ENCODE data around the gene TCFL5. TPM values are rescaled to one million over a fixed set of nuclear protein-coding genes. Genes with fewer than 3 reads are reported as not detected.

TCFL5 gene
- total RNA-seq, 4 donors from 2014 or later: 5.3 to 20.0 (median 14.2) TPM

GRCh38 chr20:62887860-62888239 lies 26.2 kb upstream of the TCFL5 start:
- H3K36me3 ChIP-seq: no peaks in the 10 kb centered on the region
- no peak overlapping the region for H3K4me3 ChIP-seq
- DNase-seq: no peak
- intact Hi-C loops (cut with DNase I; ENCODE audit: low total_unique reads): no loop called here
- TF ChIP-seq, protein P1, sequence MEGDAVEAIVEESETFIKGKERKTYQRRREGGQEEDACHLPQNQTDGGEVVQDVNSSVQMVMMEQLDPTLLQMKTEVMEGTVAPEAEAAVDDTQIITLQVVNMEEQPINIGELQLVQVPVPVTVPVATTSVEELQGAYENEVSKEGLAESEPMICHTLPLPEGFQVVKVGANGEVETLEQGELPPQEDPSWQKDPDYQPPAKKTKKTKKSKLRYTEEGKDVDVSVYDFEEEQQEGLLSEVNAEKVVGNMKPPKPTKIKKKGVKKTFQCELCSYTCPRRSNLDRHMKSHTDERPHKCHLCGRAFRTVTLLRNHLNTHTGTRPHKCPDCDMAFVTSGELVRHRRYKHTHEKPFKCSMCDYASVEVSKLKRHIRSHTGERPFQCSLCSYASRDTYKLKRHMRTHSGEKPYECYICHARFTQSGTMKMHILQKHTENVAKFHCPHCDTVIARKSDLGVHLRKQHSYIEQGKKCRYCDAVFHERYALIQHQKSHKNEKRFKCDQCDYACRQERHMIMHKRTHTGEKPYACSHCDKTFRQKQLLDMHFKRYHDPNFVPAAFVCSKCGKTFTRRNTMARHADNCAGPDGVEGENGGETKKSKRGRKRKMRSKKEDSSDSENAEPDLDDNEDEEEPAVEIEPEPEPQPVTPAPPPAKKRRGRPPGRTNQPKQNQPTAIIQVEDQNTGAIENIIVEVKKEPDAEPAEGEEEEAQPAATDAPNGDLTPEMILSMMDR (IDR thresholded peaks at IDR 0.05): no peak
- no peak for TF ChIP-seq POLR2A (IDR thresholded peaks at IDR 0.05)
- no peak overlapping the region for H3K27ac ChIP-seq
- H3K27me3 ChIP-seq: no peaks in the 10 kb centered on the region
- H3K9me3 ChIP-seq: no peaks in the 10 kb centered on the region
- H3K4me1 ChIP-seq: no peaks in the 10 kb centered on the region

- Histone ChIP-seq H3K27ac (no peak overlapping the region), H3K4me1 (no peaks in the 10 kb centered on the region), H3K36me3 (no peaks in the 10 kb centered on the region), H3K27me3 (no peaks in the 10 kb centered on the region), H3K9me3 (no peaks in the 10 kb centered on the region), H3K4me3 (no peak overlapping the region)
- no peak for DNase-seq
- no peak for TF ChIP-seq POLR2A (IDR thresholded peaks at IDR 0.05)
- TF ChIP-seq, protein P1 (IDR thresholded peaks at IDR 0.05): no peak
- intact Hi-C loops (cut with DNase I; ENCODE audit: low total_unique reads): no loop called here
Measured at GRCh38 chr20:62887152-62887859, 25.7 kb upstream of the TCFL5 start.

GRCh38 chr20:62886709-62887058 lies 25.1 kb upstream of the TCFL5 start:
- H3K9me3 ChIP-seq: no peaks in the 10 kb centered on the region
- no peaks in the 10 kb centered on the region for H3K36me3 ChIP-seq
- H3K4me3 ChIP-seq: no peak overlapping the region
- DNase-seq: no peak
- no peak for TF ChIP-seq POLR2A (IDR thresholded peaks at IDR 0.05)
- TF ChIP-seq, protein P1 (IDR thresholded peaks at IDR 0.05): no peak
- H3K27ac ChIP-seq: no peak overlapping the region
- no peaks in the 10 kb centered on the region for H3K27me3 ChIP-seq
- H3K4me1 ChIP-seq: no peaks in the 10 kb centered on the region
- intact Hi-C loops (cut with DNase I; ENCODE audit: low total_unique reads): no loop called here

DNA sequence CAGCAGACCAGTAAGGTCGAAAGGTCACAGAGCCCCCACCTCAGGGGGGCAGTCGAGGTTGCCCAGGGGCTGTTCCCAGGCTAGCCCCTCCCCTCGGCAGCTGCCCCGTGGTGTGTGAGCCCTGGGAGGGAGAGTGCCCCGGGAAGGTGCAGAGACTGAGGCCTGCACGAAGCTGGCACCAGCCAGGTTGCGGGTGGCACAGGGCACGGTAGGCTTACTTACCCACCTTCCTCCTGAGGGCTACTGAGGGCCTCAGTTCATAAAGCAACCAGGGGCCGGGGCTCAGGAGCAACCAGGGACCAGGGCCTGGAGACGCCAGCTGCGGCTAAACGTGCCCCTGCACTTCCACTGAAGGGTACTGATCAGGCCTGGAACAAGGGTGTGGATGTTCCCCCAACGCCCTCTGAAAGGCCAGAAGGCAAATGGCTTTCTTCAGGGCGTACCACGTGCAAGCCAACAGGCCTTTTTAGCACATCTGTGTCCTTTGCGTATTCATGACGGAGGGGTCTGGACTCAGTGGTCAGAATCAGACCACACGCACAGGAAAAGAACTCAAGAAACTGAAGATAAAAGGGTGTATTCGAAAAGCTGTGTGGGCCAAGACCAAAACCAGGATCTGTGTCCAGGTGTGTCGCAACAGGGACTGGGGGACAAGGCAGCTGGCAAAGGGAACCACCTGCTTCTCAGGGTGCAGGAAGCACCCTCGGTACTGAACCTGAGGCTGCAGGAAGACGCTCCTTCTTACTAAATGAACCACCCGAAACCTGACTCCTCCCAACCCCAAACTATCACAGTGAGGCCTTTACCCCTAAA lies 24.5 kb upstream of the TCFL5 start:
- H3K4me1 ChIP-seq: no peaks in the 10 kb centered on the region
- TF ChIP-seq POLR2A (IDR thresholded peaks at IDR 0.05): no peak
- TF ChIP-seq, protein P1 (IDR thresholded peaks at IDR 0.05): no peak
- no peak for DNase-seq
- no peaks in the 10 kb centered on the region for H3K27me3 ChIP-seq
- no peaks in the 10 kb centered on the region for H3K36me3 ChIP-seq
- intact Hi-C loops (cut with DNase I; ENCODE audit: low total_unique reads): no loop called here
- H3K9me3 ChIP-seq: no peaks in the 10 kb centered on the region
- no peak overlapping the region for H3K27ac ChIP-seq
- H3K4me3 ChIP-seq: no peak overlapping the region
